Inflammatory macrophage treated with lipopolysaccharide for 1 hour (primary cell): Measurements from ENCODE around the gene CARD9.
"Not testable (repeated sequence)": the region's sequence is repeated elsewhere in the genome, so short reads cannot be mapped to it uniquely, and the experiment has no call there.

Source experiments
- DNase-seq, 2 donors: peaks; one replicate each; pipeline ENCODE4 v3.0.0-alpha.2; 2020 to 2022

The CARD9 gene

DNA sequence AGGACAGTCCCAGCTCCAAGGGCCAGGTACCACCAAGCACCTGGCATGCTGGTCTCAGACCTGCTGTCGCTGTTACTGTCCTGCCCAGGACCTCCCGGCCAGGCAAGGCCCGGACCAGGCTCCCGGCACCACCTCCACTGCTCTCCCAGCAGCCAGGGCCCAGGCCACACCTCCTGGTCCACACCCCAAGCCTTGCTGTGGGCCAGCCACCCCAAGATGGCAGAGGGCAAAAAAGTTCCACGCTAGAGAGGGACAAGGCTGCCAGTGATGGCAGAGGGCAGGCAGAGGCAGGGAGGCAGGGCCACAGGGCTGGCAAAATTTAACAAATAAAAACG, 11.1 kb downstream of the CARD9 start:
- no peak for DNase-seq

DNA sequence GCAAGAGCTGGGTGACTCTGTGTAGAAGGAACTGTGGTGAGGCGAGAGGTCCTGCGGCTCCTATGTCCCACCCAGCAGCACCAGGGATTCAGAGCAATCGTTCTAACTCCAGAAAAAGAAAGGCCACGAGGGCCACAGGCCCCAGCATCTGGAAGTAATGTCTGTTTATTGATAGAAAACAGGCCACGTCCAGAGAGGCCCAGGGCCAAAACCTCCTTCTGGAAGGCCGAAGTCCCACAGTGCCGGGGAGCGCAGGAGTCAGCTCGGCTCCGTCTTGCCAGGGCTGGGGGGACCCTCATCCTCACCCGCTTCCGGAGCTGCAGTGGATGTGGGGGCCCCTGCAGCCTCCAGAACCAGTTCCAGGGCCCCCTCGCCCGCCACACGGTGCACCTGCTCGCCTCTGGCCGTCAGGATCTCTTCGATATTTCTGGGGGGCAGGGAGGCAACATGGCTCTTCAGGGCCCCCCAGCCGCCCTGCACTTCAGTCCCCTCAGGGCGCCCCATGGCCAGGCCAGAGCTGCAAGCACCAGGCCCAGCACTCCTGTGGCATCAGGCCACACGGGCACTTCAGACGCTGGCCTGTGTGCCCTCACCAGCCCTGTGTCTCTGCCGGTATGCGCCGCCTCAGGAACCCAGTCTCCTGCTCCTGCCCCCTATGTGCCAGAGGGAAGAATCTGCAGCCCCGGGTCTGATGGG, 11.6 kb downstream of the CARD9 start:
- DNase-seq, result no peak

DNA sequence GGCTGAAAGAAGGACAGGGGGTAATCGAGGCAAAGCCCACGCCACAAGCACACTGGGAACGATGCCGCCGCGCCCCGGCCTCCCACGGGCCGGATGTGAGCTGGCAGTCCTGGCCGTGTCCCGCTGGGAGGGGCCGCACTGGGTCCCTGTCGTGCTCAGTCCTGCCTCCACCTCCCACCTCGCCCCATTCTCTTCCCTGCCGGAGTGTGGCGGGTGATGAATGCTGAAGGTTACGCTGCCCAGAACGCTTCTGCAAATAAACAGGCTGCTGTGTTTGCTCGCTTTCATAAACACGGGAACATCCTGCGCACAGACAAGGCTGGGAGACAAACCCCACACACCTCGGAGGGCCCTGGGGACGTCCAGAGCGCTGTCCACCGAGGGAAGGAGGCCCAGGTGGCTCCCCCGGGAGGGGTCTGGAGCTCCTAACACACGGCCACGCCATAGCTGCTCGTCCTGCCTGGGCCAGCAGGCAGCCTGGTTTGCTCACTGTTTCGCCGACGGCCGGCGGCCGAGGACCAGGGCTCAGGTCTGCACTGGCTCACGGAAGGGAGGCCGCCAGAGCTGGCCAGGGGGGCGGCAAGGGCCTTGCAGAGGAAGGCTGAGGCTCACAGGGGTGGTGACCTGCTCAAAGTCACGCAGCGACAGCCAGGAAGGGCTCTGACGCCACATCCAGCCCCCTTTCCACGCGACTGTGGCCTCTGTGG, 12.3 kb downstream of the CARD9 start:
- no peak for DNase-seq

DNA sequence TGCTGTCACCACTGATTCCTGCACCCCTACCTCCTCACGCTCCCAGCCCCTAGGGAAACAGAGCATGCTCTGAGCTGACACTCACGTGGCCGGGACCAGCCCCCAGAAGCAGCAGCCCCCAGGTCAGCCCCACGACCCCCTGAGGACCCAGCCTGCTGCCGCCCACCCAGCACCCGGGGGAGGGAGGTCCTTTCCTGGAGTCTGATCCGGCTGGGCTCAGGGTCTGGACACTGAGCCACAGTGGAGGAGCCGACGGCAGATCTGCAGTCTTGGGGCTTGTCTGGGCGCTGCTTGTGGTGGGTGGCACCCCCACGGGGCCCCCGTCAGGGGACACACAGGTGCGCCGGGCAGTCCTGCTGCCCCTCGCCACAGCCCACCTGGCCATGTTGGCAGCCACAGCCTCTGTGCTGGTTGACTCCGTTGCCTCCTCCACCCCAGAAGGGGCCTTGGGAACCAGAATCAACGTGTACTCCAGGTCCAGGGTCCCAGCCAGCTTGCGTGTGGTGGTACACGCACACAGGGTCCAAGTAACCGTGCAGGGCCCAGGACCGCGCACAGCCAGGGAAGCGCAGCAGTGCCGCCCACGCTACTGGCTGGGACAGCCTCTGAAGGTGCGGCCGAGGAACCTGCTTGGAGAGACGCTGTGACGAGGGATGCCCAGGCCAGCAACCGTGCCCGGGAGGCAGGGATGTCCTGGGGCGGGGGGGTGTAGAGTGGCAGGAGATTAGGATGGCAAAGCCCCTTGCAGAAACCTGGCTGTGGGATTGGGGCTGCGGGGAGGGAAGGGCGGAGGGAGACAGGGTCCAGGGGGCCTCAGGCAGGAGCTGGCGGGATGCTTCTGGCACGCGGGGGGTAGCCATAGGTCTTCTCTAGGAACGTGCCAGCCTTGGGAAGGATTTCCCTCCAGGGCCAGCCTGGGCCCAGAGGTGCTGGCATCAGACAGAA, 13.4 kb downstream of the CARD9 start:
- DNase-seq, result no peak

DNA sequence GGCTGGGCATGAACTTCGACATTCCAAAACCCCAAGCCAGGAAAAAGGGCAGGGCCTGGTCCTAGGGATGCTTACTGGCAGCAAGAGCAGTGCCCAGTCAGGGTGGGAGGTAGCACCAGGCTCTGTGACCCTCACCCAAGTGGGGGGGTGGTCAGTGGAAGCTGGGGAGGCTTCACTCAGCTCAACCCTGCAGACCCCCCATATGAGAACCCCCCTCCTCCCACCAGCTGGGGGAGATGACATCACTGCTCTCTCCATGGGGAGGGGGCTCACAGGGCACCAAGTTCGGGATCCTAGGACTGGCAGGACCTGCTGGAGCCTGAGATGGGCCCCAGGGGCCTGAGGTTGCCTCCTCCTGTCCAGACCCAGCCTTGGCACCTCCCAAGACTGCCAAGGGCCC, 14.6 kb downstream of the CARD9 start:
- DNase-seq, result no peak

DNA sequence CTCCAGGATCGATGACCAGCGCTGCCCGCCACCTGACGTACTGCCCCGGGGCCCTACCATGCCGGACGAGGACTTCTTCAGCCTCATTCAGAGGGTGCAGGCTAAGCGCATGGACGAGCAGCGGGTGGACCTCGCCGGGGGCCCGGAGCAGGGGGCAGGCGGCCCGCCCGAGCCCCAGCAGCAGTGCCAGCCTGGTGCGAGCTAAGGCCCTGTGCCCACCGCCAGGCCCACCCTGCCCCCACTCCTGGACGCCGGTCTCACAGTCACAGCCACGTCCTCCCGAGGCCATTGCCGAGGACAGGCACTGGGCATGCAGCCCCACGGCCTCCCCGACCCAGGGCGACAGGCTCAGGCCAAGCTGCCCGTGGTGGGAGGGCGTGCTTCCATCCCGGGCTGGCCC, 15.5 kb downstream of the CARD9 start:
- DNase-seq, result no peak

DNA sequence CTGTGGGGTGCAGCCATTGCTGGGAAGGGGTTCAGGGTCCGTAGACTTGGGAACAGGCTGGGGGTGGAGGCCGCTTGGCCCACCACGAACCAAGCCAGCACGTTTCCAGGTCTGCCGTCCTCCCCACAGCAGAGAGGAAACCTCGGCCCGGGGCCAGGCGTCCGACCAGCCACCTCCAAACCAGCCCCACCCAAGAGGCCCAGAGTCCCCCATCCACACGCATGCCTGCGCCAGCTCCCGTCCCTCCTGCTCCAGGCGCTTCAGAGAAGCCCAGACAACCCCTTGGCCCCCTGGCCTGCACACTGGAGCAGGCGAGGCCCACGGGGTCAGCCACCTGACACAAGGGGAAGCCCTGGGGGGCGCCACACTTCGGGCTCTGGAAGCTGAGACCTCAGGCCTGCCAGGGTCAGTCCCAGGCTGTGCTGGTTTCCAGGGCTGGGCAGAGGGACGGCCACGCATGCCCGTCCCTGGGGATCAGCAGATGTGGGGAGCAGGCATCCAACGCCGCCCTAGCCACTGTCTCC, 16.2 kb downstream of the CARD9 start:
- no peak for DNase-seq

DNA sequence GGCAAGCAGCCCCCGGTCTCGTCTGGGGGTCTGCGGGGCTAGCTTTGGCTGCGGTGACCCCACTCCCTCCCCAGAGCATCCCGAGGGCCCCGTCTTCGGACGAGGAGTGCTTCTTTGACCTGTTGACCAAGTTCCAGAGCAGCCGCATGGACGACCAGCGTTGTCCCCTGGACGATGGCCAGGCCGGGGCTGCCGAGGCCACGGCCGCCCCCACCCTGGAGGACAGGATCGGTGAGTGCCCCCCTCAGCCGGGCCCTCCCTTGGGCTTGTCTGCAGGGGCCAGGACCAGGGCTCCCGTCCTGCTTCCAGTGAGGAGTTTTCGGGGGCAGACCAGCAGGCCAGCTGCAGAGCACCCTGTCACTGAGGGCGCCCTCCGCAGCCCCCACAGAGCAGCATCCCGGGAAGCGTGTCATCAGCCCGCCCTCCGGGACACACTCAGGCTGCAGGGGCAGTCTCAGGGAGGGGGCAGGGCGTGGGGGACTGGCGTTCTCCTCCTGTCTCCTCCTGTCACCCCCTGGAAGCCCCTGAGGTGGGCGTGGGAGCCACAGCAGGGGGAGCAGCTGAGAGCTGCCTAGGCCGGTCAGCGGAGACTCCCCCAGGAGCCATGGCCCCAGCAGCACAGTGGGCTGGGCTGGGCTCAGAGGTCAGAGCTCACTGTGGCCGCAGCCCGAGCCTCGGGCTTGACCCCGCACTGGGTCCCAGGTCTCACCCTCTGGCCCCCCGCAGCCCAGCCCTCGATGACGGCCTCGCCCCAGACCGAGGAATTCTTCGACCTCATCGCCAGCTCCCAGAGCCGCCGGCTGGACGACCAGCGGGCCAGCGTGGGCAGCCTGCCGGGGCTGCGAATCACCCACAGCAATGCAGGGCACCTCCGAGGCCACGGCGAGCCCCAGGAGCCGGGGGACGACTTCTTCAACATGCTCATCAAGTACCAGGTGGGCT, 17.6 kb downstream of the CARD9 start:
- no peak for DNase-seq

DNA sequence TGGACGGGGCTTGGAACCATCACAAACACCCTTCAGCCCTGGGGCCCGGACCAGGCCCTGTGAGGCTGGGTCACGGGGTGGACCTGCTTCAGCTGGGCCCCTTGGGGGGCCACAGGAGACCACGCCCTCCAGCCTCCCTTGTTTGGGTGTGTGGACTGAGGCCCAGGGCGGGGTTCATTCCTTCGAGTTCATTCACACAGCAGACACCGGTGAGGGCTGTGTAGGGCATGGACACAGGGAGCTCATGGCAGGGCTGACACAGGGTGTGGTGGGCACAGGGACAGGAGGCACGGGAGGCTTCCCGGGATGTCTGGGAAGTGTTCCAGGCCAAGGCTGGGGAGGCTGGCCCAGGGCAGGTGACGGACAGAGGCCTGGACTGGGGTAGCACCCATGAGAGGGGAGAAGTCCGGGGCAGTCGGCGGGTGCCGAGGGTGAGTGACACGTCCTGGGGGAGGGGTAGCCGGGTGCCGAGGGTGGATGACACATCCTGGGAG, 18.8 kb downstream of the CARD9 start:
- DNase-seq, result no peak

DNA sequence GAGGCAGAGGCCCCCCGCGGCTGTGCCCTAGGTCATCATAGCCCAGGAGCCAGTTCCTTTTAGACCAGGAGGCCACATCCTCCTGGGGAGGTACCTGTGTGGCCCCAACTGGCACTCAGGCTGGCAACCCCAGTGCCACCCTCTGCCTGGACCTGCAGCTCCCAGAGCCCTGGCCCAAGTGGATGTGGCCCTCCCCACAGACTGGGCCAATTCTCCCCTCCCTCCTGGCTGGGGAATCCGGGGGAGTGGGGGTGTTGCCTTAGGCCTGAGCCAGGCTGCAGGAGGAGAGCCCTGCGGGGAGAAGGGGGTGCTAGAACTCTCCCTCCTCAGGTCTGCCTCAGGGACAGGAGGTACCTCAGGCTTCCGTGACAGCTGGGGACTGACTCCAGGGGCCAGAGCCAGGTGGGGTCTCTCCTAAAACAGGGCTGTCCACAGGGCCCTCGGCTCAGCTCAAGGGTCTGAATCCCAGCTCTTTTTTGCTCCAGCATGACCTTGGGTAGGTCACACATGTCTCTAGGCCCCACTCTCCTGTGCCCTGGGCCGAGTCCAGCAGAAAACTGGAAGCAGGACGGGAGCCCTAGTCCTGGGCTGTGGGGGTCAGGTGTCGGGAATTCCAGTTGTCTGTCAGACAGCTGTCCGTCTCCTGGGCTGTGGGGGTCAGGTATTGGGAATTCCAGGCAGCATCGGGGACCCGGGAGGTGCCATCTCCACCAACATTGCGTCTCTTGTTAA, 19.5 kb downstream of the CARD9 start:
- DNase-seq, result no peak

DNA sequence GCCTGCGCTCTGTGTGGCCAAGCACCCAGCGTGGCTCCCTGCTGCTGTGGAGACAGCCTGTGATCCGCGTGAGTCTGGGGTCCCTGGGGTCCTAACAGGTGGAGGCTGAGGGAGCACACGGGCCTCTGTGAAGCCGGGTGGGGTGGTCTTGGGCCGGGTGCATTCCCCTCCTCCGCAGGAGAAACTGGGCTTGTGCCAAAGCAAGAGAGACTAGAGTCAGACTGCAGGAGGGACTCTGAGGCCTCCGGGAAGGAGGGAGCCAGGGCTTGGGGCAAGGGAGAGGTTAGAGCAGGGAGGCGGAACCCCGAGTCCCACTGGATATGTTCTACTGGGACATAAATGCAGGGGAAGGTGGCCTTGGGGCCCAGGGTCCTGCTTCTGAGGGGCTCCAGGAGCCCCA, 20.4 kb downstream of the CARD9 start:
- DNase-seq, result no peak

DNA sequence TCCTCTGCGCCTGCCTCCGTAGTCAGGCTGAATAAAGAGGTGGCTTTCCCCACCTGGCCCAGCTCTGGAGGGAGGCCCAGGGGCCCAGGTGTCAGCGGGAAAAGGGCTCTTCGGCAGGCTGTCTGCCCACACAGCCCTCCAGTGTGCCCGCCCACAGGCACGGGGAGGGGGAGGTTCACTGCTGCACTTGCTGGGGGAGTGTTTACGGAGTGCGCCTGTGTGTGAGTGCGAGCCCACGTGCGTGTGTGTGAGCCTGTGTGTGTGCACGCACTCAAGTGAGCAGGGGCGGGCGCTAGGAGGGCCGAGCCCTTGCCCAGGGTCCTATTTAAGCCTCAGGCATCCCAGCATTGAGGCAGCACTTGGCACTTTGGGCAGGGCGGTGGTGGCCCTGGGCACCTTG, 20.8 kb downstream of the CARD9 start:
- no peak for DNase-seq

DNA sequence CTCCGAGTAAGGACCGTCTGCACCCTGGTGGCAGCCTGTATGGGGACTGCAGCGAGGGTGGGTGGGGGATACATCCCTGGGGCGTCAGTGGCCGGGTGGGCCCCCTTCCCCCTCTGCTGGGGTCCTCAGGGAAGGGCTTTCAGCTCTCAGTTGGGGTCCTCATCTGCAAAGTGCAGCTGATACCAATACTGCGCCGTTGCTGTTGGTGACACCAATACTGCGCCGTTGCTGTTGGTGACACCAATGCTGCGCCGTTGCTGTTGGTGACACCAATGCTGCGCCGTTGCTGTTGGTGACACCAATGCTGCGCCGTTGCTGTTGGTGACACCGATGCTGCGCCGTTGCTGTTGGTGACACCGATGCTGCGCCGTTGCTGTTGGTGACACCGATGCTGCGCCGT, 21.6 kb downstream of the CARD9 start:
- DNase-seq, result not testable (repeated sequence)

DNA sequence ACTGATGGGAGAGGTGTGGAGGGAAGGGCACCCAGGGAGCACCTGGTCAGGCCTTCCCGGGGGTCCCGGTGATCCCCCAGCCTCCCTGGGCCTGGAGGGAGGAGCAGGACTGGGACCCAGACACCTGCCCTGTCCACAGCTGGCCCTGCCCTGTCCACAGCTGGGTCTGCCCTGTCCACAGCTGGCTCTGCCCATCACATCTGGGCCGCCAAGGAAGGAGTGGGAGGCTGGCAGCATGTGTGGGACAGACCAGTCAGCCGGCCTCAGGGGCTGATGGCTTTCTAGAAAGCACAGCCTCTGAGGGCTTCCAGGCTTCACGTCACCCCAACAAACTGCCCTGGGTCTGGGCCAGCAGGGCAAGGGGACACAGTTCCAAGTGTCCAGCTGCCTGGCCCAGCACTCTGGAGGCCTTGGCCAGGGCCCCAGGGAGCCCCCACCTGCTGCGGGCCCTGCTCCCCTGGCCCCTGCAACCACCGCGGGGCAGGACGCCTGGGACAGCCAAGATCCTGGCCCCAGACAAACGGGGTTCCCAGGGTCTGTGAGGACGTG, 22.1 kb downstream of the CARD9 start:
- DNase-seq, result no peak

DNA sequence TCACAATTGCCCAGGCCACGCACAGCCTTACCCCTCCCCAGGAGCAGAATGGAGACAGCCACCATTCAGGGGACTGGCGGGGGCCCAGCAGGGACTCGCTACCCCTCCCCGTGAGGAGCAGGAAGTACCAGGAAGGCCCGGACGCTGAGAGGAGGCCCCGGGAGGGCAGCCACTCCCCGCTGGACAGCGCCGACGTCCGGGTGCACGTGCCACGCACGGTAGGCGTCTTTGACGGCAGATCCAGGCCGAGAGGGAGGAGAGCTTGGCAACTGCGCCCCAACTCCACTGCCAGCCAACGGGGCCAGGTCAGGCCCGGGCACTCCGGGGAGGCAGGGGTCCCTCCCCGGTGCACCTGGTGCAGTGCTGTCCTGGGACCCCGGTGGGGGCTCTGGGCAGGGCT, 23.9 kb downstream of the CARD9 start:
- no peak for DNase-seq

DNA sequence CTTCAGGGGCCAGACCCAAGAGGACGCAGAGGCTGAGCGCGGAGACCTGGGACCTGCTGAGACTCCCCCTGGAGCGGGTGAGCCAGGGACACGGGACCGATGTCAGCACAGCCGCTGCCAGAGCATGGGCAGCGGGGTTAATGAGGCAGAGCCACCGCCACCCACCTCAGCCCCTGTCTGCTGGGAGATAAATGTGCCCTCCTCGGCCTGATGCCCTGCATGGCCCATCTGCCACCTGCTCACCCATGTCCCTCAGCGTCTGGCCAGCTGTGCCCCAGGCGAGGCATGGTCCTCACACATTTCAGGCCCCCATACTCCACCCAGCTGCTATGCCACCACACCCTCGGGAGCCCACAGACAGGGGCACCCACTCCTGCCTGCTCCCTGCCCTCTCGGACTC, 24.8 kb downstream of the CARD9 start:
- no peak for DNase-seq

DNA sequence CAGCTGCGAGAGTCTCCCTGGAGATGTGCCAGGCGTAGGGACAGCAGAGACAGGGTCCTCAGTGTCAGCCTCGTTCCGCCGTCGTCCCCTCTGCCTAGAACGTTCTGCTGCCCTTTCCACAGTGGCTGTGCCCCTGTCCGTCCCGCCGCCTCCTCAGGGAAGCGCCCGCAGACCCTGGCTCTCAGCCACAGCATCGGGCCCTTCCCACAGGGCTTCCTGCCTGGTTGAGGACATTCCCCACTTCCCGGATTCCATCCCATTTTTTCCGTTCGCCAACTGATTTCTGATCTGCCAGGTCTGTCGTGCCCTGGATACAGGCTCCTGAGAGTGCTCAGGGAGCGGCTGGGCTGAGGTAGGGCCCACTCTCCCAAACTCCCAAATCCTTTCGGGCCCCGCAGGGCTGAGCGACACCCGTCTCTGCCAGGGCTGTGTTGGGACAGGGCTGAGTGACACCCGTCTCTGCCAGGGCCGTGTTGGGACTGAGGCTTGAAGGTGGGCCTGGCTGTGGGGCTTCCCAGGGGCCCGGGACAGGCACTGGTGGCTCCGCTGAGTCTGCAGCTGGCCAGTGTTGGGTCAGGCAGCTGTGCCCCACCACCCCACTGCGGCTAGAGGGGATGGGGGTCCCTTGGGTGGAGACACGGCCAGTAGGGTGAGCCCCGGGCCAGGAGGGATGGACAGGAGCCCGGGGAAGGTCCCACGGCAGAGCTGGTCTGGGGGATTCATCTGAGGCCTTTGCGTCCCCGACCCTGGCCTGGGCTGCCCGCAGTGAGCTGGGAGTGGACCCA, 25.8 kb downstream of the CARD9 start:
- no peak for DNase-seq

DNA sequence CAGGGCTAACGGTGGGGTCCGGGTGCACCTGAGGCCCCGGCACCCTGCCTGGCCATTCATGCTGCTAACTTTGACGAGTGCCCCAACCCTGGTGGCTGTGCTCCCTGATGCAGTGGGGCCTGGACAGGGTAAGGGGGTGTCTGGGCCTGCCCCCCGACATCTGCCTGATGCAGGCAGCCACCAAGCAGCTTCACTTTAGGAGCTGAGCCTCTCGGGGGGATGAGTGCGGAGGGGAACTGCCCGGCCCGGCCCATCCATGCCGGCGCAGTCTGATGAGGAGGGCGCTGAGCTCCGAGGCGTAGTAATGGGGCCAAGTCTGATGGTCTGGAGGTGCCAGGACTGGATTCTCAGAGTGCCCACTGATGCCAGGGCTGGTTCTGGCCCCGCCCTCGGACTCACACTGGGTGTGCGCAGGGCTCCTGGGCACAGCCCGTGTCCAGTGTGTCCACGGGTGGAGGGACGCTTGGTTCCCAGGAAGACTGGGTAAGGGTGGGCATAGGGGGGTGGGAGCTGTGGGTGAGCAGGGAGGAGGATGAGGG, 26.5 kb downstream of the CARD9 start:
- no peak for DNase-seq

DNA sequence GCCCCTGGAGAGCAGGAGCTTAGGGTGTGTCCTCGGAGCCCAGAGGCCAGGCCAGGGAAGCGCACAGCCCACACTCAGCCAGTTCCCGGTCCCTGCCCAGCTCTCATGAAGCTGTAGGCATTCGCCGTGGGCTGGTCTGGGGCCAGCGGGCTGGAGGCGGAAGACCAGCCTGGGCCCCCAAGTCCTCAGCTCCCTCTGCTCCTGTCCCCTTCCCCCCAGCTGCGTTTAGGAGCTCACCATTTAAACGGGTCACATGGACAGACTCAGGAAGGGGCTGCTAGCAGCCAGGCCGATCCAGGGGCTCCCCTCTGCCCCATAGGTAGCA, 27.4 kb downstream of the CARD9 start:
- no peak for DNase-seq
